ENCODE results near the gene DNAH9.

DNA sequence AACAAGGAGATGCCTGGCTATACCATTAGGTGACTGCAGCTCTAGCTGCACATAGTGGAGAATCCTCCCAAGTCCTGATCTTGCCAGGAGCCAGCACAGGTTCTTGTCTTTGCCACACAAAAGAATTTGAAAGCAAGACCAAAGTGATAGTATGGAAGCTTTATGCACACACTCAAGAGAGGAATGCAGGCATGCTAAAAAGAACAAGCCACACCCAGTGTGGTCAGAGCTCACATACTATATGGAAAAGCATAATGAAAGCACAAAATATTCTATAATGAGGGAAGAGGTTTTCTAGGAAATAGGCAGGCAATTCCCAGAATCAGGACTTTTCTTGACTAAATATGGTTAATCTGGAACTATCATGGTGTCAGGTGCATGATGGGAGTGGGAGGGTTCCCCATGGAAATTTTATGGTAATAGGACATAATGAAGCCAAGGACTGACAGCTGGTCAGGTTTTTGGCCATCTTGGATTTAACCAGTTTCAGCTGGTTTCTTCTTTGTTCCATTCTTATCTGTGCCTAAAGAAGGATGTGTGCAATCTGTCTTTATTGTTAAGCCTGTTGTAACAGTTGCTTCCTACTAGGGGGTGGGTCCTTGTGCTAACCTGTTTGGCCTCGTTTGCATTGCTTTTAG, 227.4 kb downstream of the DNAH9 start:
- TF ChIP-seq MXI1 (conservative IDR thresholded peaks at IDR 0.05; ENCODE audit: poor library complexity, severe bottlenecking) (no peak), SMC3 (conservative IDR thresholded peaks at IDR 0.05; ENCODE audit: poor library complexity) (no peak)

All from neural cell (in vitro differentiated cells).